ENCODE data around the gene PFKM.
"Not testable (repeated sequence)": the region's sequence is repeated elsewhere in the genome, so short reads cannot be mapped to it uniquely, and the experiment has no call there.

Gene PFKM

GRCh38 chr12:48135027-48135426, 15.9 kb downstream of the PFKM start:
- no peak overlapping the region for H3K4me3 ChIP-seq (ENCODE audit: low read depth, low read length)
- no peak for DNase-seq (ENCODE audit: low read depth)
- no peak for TF ChIP-seq MYC (IDR thresholded peaks at IDR 0.05; ENCODE audit: low read depth, low read length)
- TF ChIP-seq CTCF (IDR thresholded peaks at IDR 0.05; ENCODE audit: low read depth, low read length): no peak
- no peak for TF ChIP-seq POLR2A (IDR thresholded peaks at IDR 0.05; ENCODE audit: extremely low read depth, insufficient read length)
- TF ChIP-seq MAX (IDR thresholded peaks at IDR 0.05; ENCODE audit: low read depth, low read length): no peak

DNA sequence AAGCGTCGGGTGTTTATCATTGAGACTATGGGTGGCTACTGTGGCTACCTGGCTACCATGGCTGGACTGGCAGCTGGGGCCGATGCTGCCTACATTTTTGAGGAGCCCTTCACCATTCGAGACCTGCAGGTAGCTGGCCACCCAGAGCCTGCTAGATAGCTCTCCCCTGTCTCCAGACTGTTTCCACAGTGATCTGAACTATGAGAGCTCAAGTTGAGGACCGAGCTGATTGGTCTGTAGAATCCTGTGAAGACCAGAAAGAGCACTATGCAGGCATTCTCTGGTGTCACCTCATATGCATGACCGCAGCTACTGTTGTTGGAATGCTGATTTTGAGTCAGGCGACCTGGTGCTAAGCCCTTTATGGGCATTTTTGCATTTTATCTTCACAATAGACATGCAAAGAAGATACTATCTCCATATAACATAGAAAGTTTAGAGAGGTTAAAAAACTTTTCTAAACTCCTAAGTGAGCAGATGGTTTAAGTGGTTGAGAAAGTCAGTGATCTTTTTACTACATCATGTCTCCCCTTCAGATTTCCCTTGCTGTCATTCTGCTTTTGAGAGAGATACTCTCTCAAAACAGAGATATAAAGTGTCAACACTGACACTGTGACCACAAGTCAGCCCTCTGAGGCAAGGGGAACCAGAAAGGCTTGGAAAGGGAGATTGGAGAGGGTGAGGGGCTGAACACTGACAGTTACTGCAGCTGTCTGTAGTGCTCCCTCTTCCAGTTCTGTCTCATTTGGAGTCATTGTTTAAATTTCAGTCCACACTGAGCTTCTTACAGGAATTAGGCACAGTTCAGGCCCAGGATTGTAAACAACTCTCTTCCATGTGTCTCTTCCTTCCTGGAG, 23.9 kb downstream of the PFKM start:
- no peak for DNase-seq (ENCODE audit: low read depth)
- no peak for TF ChIP-seq POLR2A (IDR thresholded peaks at IDR 0.05; ENCODE audit: extremely low read depth, insufficient read length)
- no peak for TF ChIP-seq CTCF (IDR thresholded peaks at IDR 0.05; ENCODE audit: low read depth, low read length)
- TF ChIP-seq MAX (IDR thresholded peaks at IDR 0.05; ENCODE audit: low read depth, low read length): no peak
- no peak for TF ChIP-seq MYC (IDR thresholded peaks at IDR 0.05; ENCODE audit: low read depth, low read length)
- no peak overlapping the region for H3K4me3 ChIP-seq (ENCODE audit: low read depth, low read length)

DNA sequence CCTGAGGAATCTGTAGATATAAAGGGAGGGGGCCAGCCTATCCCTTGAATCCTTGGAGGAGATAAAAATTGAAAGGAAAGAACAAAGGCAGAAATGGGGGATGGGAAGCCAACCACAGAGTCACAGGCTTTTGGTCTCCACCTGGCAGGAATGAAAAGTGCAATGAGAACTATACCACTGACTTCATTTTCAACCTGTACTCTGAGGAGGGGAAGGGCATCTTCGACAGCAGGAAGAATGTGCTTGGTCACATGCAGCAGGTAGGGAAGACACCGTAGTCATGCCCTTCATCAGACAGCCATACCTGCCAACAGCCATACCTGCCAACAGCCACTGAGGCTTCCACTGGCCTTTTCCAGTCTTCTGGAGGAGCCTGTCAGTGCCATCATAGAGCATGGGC, 24.7 kb downstream of the PFKM start:
- no peak for TF ChIP-seq POLR2A (IDR thresholded peaks at IDR 0.05; ENCODE audit: extremely low read depth, insufficient read length)
- no peak overlapping the region for H3K4me3 ChIP-seq (ENCODE audit: low read depth, low read length)
- DNase-seq (ENCODE audit: low read depth): no peak

- DNase-seq (ENCODE audit: low read depth): no peak
- no peak overlapping the region for H3K4me3 ChIP-seq (ENCODE audit: low read depth, low read length)
- TF ChIP-seq POLR2A (IDR thresholded peaks at IDR 0.05; ENCODE audit: extremely low read depth, insufficient read length) (no peak), MAX (IDR thresholded peaks at IDR 0.05; ENCODE audit: low read depth, low read length) (no peak), CTCF (IDR thresholded peaks at IDR 0.05; ENCODE audit: low read depth, low read length) (no peak), MYC (IDR thresholded peaks at IDR 0.05; ENCODE audit: low read depth, low read length) (no peak)
These were observed 26.8 kb downstream of the PFKM start for GRCh38 chr12:48145981-48146380.

- DNase-seq (ENCODE audit: low read depth): no peak
- TF ChIP-seq POLR2A (IDR thresholded peaks at IDR 0.05; ENCODE audit: extremely low read depth, insufficient read length): no peak
- TF ChIP-seq MYC (IDR thresholded peaks at IDR 0.05; ENCODE audit: low read depth, low read length): no peak
- TF ChIP-seq MAX (IDR thresholded peaks at IDR 0.05; ENCODE audit: low read depth, low read length): no peak
- TF ChIP-seq CTCF (IDR thresholded peaks at IDR 0.05; ENCODE audit: low read depth, low read length): no peak
- no peak overlapping the region for H3K4me3 ChIP-seq (ENCODE audit: low read depth, low read length)
These were observed 32.1 kb downstream of the PFKM start for GRCh38 chr12:48151103-48151771.

DNA sequence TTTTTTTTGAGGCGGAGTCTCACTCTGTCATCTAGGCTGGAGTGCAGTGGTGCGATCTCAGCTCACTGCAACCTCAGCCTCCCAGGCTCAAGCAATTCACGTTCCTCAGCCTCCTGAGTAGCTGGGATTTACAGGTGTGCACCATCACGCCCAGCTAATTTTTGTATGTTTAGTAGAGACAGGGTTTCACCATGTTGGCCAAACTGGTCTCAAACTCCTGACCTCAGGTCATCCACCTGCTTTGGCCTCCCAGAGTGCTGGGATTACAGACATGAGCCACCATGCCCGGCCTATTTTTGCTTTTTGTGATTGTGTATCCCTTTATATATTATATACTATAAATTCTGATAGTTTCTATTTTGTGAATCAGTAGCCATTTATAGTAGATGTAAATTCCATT, 36.6 kb downstream of the PFKM start:
- H3K4me3 ChIP-seq (ENCODE audit: low read depth, low read length); DNase-seq (ENCODE audit: low read depth): not testable (repeated sequence)

Data from NB4 (cell line).